ENCODE data around the gene CDK3.

- no peak for TF ChIP-seq CTCF (conservative IDR thresholded peaks at IDR 0.05; ENCODE audit: low read length)
- TF ChIP-seq EZH2phosphoT487 (IDR thresholded peaks at IDR 0.05; ENCODE audit: borderline replicate concordance, low read depth, low read length) = no peak
Observed at GRCh38 chr17:75998327-75998795, 2.3 kb upstream of the CDK3 start.
